IPS-11a (cell line): ENCODE measurements around the gene LILRA5.
"Not testable (repeated sequence)": the region's sequence is repeated elsewhere in the genome, so short reads cannot be mapped to it uniquely, and the experiment has no call there.

ENCODE experiments used
- H3K4me3 ChIP-seq: one replicate; pipeline ENCODE4 v1.5.1; 2013; ENCODE audit warnings: low read depth, low read length, control low read depth

LILRA5 gene

GRCh38 chr19:54335164-54335563 is 22.2 kb upstream of the LILRA5 start:
- no peak overlapping the region for H3K4me3 ChIP-seq

GRCh38 chr19:54333586-54334298 is 20.8 kb upstream of the LILRA5 start:
- H3K4me3 ChIP-seq = no peak overlapping the region

- H3K4me3 ChIP-seq = no peak overlapping the region
Measured at GRCh38 chr19:54332149-54332548, 19.2 kb upstream of the LILRA5 start.

- H3K4me3 ChIP-seq = no peak overlapping the region
Measured at GRCh38 chr19:54331626-54332025, 18.7 kb upstream of the LILRA5 start.

- H3K4me3 ChIP-seq = no peak overlapping the region
Measured at GRCh38 chr19:54329476-54330165, 16.7 kb upstream of the LILRA5 start.

GRCh38 chr19:54328781-54329180 is 15.8 kb upstream of the LILRA5 start:
- H3K4me3 ChIP-seq = not testable (repeated sequence)

- H3K4me3 ChIP-seq = no peak overlapping the region
Measured at GRCh38 chr19:54325631-54326030, 12.7 kb upstream of the LILRA5 start.

- H3K4me3 ChIP-seq = no peak overlapping the region
Measured at GRCh38 chr19:54325194-54325621, 12.2 kb upstream of the LILRA5 start.

GRCh38 chr19:54324071-54324470 is 11.1 kb upstream of the LILRA5 start:
- H3K4me3 ChIP-seq = no peak overlapping the region

GRCh38 chr19:54322934-54323333 is 10.0 kb upstream of the LILRA5 start:
- H3K4me3 ChIP-seq = not testable (repeated sequence)

- not testable (repeated sequence) for H3K4me3 ChIP-seq
Measured at GRCh38 chr19:54322295-54322694, 9.3 kb upstream of the LILRA5 start.

- H3K4me3 ChIP-seq = no peak overlapping the region
Measured at GRCh38 chr19:54319892-54320670, 7.1 kb upstream of the LILRA5 start.

- no peak overlapping the region for H3K4me3 ChIP-seq
Measured at GRCh38 chr19:54319049-54319448, 6.1 kb upstream of the LILRA5 start.

- H3K4me3 ChIP-seq = no peak overlapping the region
Measured at GRCh38 chr19:54317965-54318240, 4.9 kb upstream of the LILRA5 start.

GRCh38 chr19:54317108-54317964 is 4.4 kb upstream of the LILRA5 start:
- H3K4me3 ChIP-seq = no peak overlapping the region

GRCh38 chr19:54316746-54317107 is 3.8 kb upstream of the LILRA5 start:
- H3K4me3 ChIP-seq = no peak overlapping the region

- no peak overlapping the region for H3K4me3 ChIP-seq
Measured at GRCh38 chr19:54315956-54316355, 3.0 kb upstream of the LILRA5 start.

- no peak overlapping the region for H3K4me3 ChIP-seq
Measured at GRCh38 chr19:54312011-54312410, 955 bp downstream of the LILRA5 start.

- H3K4me3 ChIP-seq = no peak overlapping the region
Measured at GRCh38 chr19:54311486-54311885, 1.5 kb downstream of the LILRA5 start.

GRCh38 chr19:54310543-54310942 is 2.4 kb downstream of the LILRA5 start:
- no peak overlapping the region for H3K4me3 ChIP-seq

GRCh38 chr19:54309811-54310210 is 3.2 kb downstream of the LILRA5 start:
- H3K4me3 ChIP-seq = no peak overlapping the region
